GM12878 (cell line): ENCODE results near the gene DHRS12. TPM values are rescaled to one million over a fixed set of nuclear protein-coding genes. Genes with fewer than 3 reads are reported as not detected.

Source experiments
- ATAC-seq: fragments of 200-7000 bp; cut with Tn5 transposase; 3 replicates; pipeline ENCODE4 v1.9.1; 2020; ENCODE audit warnings: mild to moderate bottlenecking, moderate library complexity
- BruUV-seq: library from RNA; stranded (reverse); fragments of 400-500 nt; replicated peaks from 2 replicates; lab custom pipeline; 2021; lab: Mats Ljungman, UMichigan
- CTCF ChIA-PET: fragments of 300-600 bp; sonication (Branson Sonifier 250); formaldehyde crosslinking; extraction: SDS; loops from one replicate; lab custom pipeline; 2021; ENCODE audit warnings: inconsistent platforms; lab: Yijun Ruan, JAX
- POLR2A ChIA-PET: fragments of 350-600 bp; formaldehyde crosslinking; extraction: SDS; loops from one replicate; lab custom pipeline; 2021; ENCODE audit warnings: inconsistent platforms; lab: Charles Lee
- RAD21 ChIA-PET: fragments of 300-600 bp; sonication (Branson Sonifier 250); formaldehyde crosslinking; loops from one replicate; lab custom pipeline; 2023; ENCODE audit warnings: antibody characterized with exemption; ENCODE audit not compliant: unreplicated experiment; lab: Charles Lee
- SMC1A ChIA-PET: fragments of 300-600 bp; sonication (Branson Sonifier 250); formaldehyde crosslinking; loops from one replicate; lab custom pipeline; 2023; ENCODE audit not compliant: unreplicated experiment, uncharacterized antibody; lab: Charles Lee
- DNase-seq: peaks from one replicate; pipeline ENCODE4 v3.0.0-alpha.2; 2011; ENCODE audit warnings: low read depth, low spot score
- FAIRE-seq: peaks from 3 replicates; lab custom pipeline; 2011; peaks lifted over from hg19 to GRCh38; lab: Jason Lieb, UNC
- H2AFZ ChIP-seq: 2 replicates; pipeline ENCODE4 v1.6.0; 2011; ENCODE audit warnings: low read depth, low read length, control low read depth; ENCODE audit not compliant: control insufficient read depth
- H3K27ac ChIP-seq: 2 replicates; pipeline ENCODE4 v1.5.1; 2011; ENCODE audit warnings: control low read depth; ENCODE audit not compliant: control insufficient read depth, insufficient read depth
- H3K27me3 ChIP-seq, 2 experiments: replicated peaks in 1 of 2; 2 replicates each; pipeline versions ENCODE4 v1.6.0 to v1.6.1; 2011; ENCODE audit warnings: low read length in 1 of 2; ENCODE audit not compliant: control insufficient read depth in 2 of 2, insufficient read depth in 2 of 2
- H3K36me3 ChIP-seq, 2 experiments: 2 replicates each; pipeline ENCODE4 v1.5.1; 2011; ENCODE audit warnings: low read length in 1 of 2; ENCODE audit not compliant: control insufficient read depth in 2 of 2, insufficient read depth in 2 of 2
- H3K4me1 ChIP-seq: 2 replicates; pipeline ENCODE4 v1.6.1; 2011; ENCODE audit warnings: mild to moderate bottlenecking, low read length, moderate library complexity, mixed read lengths; ENCODE audit not compliant: control insufficient read depth, insufficient read depth
- H3K4me2 ChIP-seq: 2 replicates; pipeline ENCODE4 v1.6.0; 2011; ENCODE audit warnings: control low read depth; ENCODE audit not compliant: control insufficient read depth, insufficient read depth
- H3K4me3 ChIP-seq: fragments of 200-600 bp; sonication (generic); 2 replicates; pipeline ENCODE4 v1.5.1; 2016
- H3K79me2 ChIP-seq: 2 replicates; pipeline ENCODE4 v1.6.0; 2011; ENCODE audit warnings: low read length; ENCODE audit not compliant: control insufficient read depth, insufficient read depth
- H3K9ac ChIP-seq: 2 replicates; pipeline ENCODE4 v1.8.0; 2011; ENCODE audit warnings: low read length, control low read depth, mixed read lengths; ENCODE audit not compliant: control insufficient read depth, insufficient read depth
- H3K9me3 ChIP-seq: replicated peaks from 3 replicates; pipeline ENCODE4 v1.5.1; 2011; ENCODE audit warnings: mild to moderate bottlenecking, low read length; ENCODE audit not compliant: control insufficient read depth, insufficient read depth
- H4K20me1 ChIP-seq: 2 replicates; pipeline ENCODE4 v1.6.0; 2011; ENCODE audit not compliant: control insufficient read depth, insufficient read depth
- ATF7 ChIP-seq: fragments of 450-650 bp; IDR thresholded peaks from 2 replicates; pipeline ENCODE4 v1.6.1; 2016; ENCODE audit warnings: low read depth, mild to moderate bottlenecking
- IKZF1 ChIP-seq: fragments of 450-650 bp; conservative IDR thresholded peaks from 2 replicates; pipeline ENCODE4 v1.6.1; 2017; ENCODE audit warnings: antibody characterized with exemption, mild to moderate bottlenecking
- ZNF592 ChIP-seq: fragments of 450-650 bp; IDR thresholded peaks from 2 replicates; pipeline ENCODE4 v1.6.1; 2017; ENCODE audit warnings: mild to moderate bottlenecking, moderate library complexity
- WGBS: methylation state at CpG from one replicate; pipeline ENCODE4 v1.1.6; 2016; ENCODE audit warnings: low lambda C conversion rate; ENCODE audit not compliant: insufficient replicate concordance, insufficient coverage; ENCODE audit errors: missing lambda C conversion rate; 5-methylcytosine and 5-hydroxymethylcytosine counted together
- in situ Hi-C: fragments of 300-500 bp; cut with MboI; formaldehyde crosslinking; loops from 9 replicates; pipeline ENCODE4 v1.14.3; 2018; ENCODE audit warnings: mixed read lengths
- intact Hi-C: fragments of 100-400 bp; cut with micrococcal nuclease; formaldehyde crosslinking; loops from one replicate; pipeline ENCODE4 v1.14.2; 2022; ENCODE audit not compliant: unreplicated experiment
- polyA plus RNA-seq, 11 experiments: library from polyadenylated mRNA; depleted of rRNA in 4 of 11; unstranded in 6 of 11; stranded (reverse) in 5 of 11; fragments of >200 nt; fragmentation: Nextera tagmentation in 4 of 11; fragmentation: Illumina TruSeq in 1 of 11; extraction: Ambion mirVana in 4 of 11; extraction: Trizol in 1 of 11; gene quantifications; 1 replicate in 1 of 11; 2 replicates in 10 of 11; pipeline versions ENCODE4 v1.2.1 to v1.2.3, GENCODE V29; 2011 to 2016; ENCODE audit warnings: inconsistent platforms in 2 of 11, missing spikeins in 2 of 11, low read depth in 1 of 11
- total RNA-seq, 4 experiments: library from RNA; depleted of rRNA in 3 of 4; stranded (reverse); fragments of >200 nt in 3 of 4; fragmentation: Illumina TruSeq in 1 of 4; extraction: Trizol in 1 of 4; gene quantifications; 2 replicates each; pipeline versions ENCODE4 v1.2.1 to v1.2.3, GENCODE V29; 2013 to 2021
- TF ChIP-seq, protein P1 (sequence below): IDR thresholded peaks from 2 replicates; pipeline ENCODE4 v1.6.1; 2012; ENCODE audit warnings: low read depth, low read length, improper control_type of control experiment

DHRS12 gene
- total and polyA plus RNA-seq, 10 of the 15 experiments (the other 5 are each of a cell fraction or from before 2014, with no cell fraction given): 2.9 to 11.3 (median 8.2) TPM

GRCh38 chr13:51763486-51763885, 40.5 kb downstream of the DHRS12 start (continued):
- TF ChIP-seq ZNF592: no peak
- TF ChIP-seq ATF7: no peak
- TF ChIP-seq, protein P1, sequence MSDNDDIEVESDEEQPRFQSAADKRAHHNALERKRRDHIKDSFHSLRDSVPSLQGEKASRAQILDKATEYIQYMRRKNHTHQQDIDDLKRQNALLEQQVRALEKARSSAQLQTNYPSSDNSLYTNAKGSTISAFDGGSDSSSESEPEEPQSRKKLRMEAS: no peak
- TF ChIP-seq, all 136 proteins: peak for 0

GRCh38 chr13:51761643-51762350, 42.2 kb downstream of the DHRS12 start:
- 94% methylated on average over 16 of the region's 16 CpGs for WGBS
- Histone ChIP-seq H3K27ac (no peak overlapping the region), H3K9me3 (no peaks in the 10 kb centered on the region), H3K27me3 (no peaks in the 10 kb centered on the region), H3K79me2 (no peaks in the 10 kb centered on the region), H2AFZ (no peak overlapping the region)
- no peak for FAIRE-seq
- ChIA-PET CTCF (interaction anchor here (0.9 to 1.8 kb wide), 6 partner anchors 36 to 316 kb away, joined by 3 to 8 read pairs (median 3); no protein-coding TSS in a partner anchor), POLR2A (no interaction called here)
- no peak for TF ChIP-seq IKZF1
- TF ChIP-seq, all 136 proteins: peak for 0
- ATAC-seq: no peak
- 0 out of 4 replicates have a peak, but pooled peaks cover 2% of the 10 kb centered on the region in 2 experiments for H3K36me3 ChIP-seq
- ChIA-PET SMC1A (interaction anchor here (1.1 to 4.4 kb wide), 4 partner anchors 37 to 307 kb away, joined by 3 to 24 read pairs (median 4); no protein-coding TSS in a partner anchor), RAD21 (interaction anchor here (1.2 to 3.4 kb wide), 2 partner anchors 36 to 176 kb away, joined by 6 to 29 read pairs; no protein-coding TSS in a partner anchor)
- in situ Hi-C loops: no loop called here
- BruUV-seq: no TSS peak
- no peak overlapping the region for H3K4me3 ChIP-seq
- no peak for DNase-seq
- H3K9ac ChIP-seq: no peak overlapping the region
- H3K4me2 ChIP-seq: no peak overlapping the region
- H4K20me1 ChIP-seq: no peaks in the 10 kb centered on the region
- intact Hi-C loops: no loop called here
- H3K4me1 ChIP-seq: peaks cover 21% of the 10 kb centered on the region
